Cardiac septum (tissue), 1 donor: ENCODE measurements around the gene TSPAN31. TPM values are rescaled to one million over a fixed set of nuclear protein-coding genes. Genes with fewer than 3 reads are reported as not detected.

Experiments used
- DNase-seq: peaks from one replicate; pipeline ENCODE4 v3.0.0-alpha.2; 2020; ENCODE audit warnings: low spot score
- intact Hi-C: fragments of 100-400 bp; cut with DNase I; formaldehyde crosslinking; loops from one replicate; pipeline ENCODE4 v1.14.0; 2022
- total RNA-seq: library from RNA; stranded (reverse); fragmentation: NEBNext Ultra II Directional; extraction: Animal tissue kit (Norgen Biotek cat#: 25700); gene quantifications from one replicate; pipeline ENCODE4 v1.2.1, GENCODE V29; 2021
- donor health status: DM: no; HTN: no; CAD: no.

TSPAN31 gene
- total RNA-seq, 1 donor from 2014 or later: 25.1 TPM

DNA sequence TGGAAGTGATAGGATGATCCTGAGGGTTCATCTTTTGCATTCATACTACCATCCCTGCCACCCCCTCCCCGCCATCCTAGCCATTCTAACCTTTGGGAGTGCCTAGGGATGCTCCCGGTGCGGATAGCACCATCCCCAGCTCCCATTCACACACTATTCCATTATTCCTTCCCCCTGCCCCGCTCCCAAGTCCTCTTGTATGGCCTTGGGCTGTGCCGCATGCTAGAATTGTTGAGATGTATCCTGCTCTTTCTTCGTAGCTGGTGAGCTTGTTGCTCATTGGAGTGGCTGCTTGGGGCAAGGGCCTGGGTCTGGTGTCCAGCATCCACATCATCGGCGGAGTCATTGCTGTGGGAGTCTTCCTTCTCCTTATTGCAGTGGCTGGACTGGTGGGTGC lies 644 bp downstream of the TSPAN31 start:
- intact Hi-C loops: no loop called here
- DNase-seq: no peak

DNA sequence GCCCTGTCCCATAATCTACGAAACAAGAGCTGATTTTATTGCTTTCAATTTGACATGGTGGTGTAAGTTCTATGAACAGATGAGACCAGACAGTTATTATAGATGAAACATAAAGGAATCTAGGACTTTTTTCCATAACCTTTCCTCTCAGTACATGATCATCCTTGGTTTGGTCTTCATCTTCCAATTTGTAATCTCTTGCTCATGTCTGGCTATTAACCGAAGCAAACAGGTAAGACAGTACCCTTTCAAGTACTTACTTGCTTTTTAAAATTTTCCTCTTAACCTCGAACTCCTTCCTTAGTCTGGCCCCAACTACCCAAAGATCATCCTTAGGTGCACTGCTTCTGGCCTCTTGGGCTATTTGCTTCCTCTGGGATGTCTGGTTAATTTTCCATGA lies 1.2 kb downstream of the TSPAN31 start:
- DNase-seq: no peak
- intact Hi-C loops: no loop called here

DNA sequence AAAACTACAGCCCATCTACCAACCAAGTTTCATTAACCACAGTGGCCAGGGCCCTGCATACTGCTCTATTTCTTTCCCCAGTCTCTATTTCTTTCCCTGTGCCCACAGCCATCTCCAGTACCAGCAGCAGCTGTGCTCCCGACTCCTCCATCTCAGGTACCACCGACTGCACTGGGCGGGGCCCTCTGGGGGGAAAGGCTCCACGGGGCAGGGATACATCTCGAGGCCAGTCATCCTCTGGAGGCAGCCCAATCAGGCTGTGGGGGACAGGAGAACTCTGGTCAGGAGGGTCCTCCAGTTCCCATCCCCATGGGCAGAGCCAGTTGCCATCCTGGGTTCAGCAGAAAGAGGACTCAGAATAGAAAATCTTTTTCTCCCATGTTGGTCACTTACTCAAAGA lies 4.2 kb downstream of the TSPAN31 start:
- DNase-seq: no peak
- intact Hi-C loops: no loop called here

DNA sequence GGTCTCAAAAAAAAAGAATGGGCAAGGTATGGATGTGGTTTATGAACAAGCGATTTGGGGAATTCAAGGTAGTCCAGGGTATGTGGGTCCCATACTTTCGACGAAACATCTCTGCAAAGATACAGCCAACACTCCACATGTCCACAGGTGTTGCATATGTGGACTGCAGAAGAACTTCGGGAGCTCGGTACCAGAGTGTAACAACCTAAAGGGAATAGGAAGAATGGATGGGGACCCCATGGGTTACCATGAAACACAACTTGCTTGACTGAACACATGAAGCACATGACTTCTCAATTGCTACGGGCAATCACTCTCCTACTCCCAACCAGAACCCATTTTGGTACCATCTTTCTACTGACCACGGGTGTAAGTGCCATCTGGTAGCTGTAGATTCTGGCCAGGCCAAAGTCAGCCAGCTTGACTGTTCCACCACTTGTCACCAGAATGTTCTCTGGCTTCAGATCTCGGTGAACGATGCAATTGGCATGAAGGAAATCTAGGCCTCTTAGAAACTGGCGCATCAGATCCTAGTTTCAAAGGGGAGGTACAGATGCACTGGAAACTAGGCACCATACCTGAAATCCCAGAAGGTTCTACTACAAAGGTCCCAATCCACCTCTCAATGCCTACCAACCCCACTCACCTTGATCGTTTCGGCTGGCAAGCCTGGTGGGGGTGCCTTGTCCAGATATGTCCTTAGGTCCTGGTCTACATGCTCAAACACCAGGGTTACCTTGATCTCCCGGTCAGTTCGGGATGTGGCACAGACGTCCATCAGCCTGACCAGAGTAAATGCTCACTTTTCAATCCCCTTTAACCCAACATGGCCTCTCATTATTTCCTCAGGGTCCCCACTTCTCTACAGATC lies 6.0 kb downstream of the TSPAN31 start:
- no peak for DNase-seq
- intact Hi-C loops: no loop called here

DNA sequence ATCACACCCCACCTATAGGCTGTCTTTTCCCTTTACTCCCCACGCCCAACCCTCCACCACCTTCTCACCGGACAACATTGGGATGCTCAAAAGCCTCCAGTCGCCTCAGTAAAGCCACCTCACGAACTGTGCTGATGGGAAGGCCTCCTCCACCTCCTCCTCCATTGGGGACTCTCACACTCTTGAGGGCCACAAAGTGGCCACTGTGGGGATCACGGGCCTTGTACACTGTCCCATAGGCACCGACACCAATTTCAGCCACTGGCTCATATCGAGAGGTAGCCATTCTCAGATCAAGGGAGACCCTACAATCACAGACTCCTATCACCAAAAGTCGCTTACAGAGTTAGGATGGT lies 6.6 kb downstream of the TSPAN31 start:
- no peak for DNase-seq
- intact Hi-C loops: no loop called here

DNA sequence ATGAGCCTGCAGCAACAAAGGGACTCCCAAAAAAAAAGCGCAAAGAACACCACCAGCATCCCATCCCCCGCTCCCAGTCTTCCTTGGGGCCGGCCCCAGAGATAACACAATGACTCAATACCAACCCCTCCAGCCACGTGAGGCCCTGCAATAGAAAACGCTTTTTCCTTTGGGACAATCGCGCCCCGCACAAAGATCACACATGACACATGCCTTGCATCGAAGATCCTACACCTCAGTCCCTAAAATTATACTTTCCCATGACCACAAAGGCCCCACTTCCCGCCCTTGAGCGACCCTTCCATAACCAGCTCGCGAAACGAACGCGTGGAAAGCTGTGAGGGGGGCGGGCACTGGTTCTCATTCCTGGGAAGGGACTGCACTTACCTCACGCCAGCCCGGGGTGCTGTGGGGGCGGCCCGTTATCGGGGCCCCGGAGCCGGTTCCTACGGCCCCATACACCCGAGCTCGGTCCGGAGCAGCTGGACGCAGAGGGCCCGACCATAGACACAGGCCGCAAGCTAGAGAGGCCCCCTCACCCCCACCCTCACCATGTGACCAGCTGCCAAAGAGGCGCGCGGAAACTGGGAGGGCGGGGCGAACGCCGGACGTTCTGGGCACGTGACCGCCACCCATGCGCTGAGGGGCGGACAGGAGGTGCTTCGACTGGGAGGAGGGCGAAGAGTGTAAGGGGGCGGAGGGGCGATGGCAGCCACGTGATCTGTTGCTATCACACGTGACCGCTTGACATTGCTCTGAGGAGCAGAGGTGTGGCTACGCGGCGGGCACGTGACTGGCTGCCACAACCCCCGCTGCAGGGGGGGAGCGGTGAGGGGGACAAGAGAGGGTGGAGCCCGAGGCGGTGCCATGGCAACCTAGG lies 7.2 kb downstream of the TSPAN31 start, which contains the start of gene CDK4:
CDK4 (minus strand) TSS at position 523 of the 880 bp plus-strand sequence. CDS start 593 bp downstream, outside the sequence.
- peak; percentile 99 for DNase-seq
- intact Hi-C loops: loop anchor here (2.0 kb wide), 1 partner anchor 19 kb away; no protein-coding TSS in a partner anchor

DNA sequence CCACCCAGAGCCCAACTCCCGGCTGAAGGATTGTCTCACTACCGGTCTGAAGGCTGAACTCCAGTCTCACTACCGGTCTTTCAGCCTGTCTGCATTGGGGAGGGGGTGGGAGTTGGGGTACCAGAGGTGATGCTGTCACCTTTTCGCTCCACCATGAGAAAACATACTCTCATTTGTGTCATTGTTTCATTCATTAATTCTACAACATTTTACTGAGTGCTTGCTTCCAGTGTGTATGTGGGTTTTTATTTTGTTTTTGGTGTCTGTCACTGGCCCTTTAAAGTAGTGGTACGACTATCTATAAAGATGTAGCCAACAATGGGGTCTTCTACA lies 7.8 kb downstream of the TSPAN31 start:
- intact Hi-C loops: loop anchor here (2.0 kb wide), 1 partner anchor 18 kb away; no protein-coding TSS in a partner anchor
- no peak for DNase-seq

DNA sequence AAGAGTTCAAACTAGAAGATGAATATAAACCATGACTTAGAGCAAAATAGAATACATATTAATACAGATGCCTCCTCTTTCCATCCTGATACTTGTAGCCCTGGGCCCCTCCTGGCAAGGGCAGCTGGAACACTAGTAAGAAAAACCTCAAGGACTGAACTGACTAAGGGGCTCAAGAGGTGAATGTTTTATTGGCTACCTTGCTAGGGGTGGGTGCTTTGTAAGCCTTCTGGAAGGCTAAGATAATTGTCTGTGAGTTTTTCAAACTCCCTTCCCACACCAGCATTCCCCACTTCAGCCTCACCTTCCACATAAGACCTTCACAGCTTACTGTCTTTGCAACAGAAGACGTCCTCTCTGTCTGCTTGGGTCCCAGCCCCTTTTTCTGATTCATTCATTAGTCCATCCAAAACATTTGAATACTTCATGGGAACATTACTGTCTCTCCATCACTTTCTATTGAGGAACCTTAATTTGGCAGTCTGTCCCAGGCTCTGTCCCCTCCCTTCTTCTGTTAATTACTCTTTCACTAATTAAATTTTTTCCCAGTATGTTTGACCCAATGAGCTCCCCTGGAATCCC lies 9.0 kb downstream of the TSPAN31 start:
- intact Hi-C loops: loop anchor here (2.0 kb wide), 1 partner anchor 17 kb away; no protein-coding TSS in a partner anchor
- no peak for DNase-seq

DNA sequence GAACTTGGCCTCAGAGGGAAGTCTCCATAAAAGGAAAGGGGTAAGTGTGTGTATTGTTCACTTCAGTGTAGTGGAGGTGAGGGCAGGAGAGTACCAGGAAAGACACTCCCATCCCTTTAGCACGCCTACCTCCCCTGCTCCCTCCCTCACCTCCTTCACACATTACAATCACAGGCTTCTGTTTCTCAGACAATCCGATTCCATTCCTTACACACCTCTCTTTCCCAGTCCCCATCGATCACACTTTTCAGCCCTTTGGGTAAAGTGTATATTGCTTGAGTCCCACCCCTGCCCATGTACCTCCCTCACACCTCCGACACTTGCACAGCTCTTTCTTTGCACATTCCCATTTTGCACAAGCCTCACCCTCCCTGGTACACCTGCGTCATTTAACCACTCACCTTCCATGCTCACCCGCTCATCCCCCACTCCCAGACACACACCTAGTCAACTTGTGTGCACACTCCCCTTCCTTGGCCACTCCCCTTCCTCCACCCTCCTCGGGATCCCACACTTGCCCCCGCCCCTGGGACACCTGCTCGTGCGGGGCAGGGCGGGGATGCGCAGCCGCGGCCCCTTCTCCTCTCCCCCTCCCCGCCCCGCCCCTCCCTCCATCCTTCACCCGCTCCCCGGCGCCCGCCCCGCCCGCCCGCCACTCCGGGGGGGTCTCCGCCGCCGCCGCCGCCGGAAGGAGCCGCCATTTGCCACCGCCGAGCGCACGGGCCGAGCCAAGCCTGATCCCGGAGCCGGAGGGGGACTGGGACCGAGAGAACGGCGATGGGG lies 9.8 kb downstream of the TSPAN31 start, which contains the start of gene MARCHF9:
MARCHF9 (plus strand) TSS at position 693 of the 783 bp plus-strand sequence. CDS start 426 bp downstream, outside the sequence.
- DNase-seq: peak; percentile 72
- intact Hi-C loops: no loop called here

DNA sequence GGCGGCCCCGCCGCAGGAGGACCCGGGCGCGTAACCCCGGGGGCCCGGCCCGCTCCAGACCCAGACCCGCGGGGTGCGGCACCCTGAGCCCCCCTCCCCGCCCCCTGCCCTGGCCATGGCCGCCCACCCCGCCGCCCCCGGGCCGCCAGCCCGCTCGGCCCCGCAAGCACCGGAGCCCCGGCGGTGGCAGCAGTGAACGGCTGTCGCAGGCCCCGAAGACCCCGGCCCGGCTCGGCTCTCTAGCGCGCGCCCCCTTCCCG lies 10.3 kb downstream of the TSPAN31 start:
- no peak for DNase-seq
- intact Hi-C loops: no loop called here

DNA sequence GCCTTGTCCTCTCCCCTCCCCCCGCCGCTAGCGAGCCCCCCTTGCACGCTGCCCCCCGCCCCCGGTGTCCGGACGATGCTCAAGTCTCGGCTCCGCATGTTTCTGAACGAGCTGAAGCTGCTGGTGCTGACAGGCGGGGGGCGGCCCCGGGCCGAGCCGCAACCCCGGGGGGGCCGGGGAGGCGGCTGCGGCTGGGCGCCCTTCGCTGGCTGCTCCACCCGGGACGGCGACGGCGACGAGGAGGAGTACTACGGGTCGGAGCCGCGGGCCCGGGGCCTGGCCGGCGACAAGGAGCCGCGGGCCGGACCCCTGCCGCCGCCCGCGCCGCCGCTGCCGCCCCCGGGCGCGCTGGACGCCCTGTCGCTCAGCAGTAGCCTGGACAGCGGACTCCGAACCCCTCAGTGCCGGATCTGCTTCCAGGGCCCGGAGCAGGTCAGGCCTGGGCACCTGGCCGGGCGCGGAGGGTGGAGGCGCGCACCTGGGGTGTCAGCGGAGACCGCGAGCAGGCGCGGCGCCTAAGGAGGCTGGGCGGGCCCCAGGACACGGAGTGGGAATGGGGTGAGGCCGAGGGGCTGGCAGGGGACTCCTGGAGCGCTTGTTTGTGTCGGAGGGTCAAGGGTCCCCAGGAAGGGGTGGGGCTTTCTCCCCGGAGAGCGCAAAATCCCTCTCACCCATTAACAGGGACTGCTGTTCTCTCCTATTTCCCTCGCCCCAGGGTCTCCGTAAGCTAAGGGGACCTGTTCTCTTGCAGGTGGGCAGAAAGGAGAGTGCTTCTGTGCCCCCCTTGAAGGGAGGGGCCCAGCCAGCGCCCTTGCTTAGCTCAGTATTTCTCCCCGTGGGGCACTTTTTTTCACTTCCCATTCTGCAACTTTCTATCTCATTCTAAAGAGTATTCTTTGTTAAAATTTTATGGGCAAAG lies 10.9 kb downstream of the TSPAN31 start:
- intact Hi-C loops: no loop called here
- DNase-seq: peak; percentile 76

DNA sequence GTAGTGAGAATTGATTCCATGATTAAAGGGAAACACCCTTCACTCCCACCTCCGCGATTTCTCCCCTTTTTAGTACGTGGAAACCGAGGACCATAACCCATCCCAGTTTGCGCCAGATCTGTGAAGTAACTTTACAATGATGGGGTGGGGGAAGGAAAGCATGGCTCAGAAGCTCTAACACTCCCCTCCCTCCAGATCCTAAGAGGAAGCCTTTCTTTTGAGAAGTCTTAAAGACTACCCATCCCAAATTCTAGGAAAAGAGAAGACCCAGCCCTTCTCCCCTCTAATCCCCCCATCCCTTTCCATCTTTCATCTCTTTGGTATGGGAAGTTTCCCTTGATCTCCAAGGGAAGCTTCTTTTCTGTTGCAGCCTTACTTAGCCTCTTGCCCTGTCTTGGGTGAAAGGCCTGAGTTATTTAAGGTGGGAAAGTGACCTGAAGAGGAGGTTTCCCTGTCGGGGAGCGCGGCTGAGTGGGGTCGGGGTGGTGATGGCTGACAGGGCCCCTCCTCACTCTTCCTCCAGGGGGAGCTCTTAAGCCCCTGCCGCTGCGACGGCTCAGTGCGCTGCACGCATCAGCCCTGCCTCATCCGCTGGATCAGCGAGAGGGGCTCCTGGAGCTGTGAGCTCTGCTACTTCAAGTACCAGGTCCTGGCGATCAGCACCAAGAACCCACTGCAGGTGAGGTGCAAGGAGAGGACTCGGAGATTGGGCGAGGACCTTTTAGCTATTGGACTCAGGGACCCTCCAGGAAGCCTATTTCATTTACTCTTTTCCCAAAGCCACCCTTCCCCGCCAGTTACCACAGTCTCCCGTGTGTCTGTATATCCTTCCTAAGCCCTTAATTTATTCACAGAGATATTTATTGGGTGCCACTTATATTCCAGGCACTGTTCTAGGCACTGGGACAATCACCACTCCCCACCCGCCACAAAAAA lies 11.8 kb downstream of the TSPAN31 start:
- intact Hi-C loops: no loop called here
- no peak for DNase-seq

DNA sequence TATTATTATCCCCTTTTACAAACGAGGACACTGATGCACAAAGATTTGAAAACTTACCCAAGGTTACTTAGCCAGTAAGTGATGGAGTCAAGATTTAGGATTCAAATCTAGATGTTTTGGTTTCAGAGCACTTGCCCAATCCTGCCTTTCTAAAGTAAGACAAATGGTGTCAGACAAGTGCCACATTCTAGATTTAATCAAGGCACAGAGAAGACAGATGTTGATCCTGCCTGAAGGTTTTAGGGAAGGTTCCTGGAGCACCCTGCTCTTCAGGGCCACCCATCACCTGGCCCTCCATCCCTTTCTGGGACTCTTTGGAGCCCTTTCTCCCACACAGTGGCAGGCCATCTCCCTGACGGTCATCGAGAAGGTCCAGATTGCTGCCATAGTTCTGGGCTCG lies 12.9 kb downstream of the TSPAN31 start:
- DNase-seq: no peak
- intact Hi-C loops: no loop called here

DNA sequence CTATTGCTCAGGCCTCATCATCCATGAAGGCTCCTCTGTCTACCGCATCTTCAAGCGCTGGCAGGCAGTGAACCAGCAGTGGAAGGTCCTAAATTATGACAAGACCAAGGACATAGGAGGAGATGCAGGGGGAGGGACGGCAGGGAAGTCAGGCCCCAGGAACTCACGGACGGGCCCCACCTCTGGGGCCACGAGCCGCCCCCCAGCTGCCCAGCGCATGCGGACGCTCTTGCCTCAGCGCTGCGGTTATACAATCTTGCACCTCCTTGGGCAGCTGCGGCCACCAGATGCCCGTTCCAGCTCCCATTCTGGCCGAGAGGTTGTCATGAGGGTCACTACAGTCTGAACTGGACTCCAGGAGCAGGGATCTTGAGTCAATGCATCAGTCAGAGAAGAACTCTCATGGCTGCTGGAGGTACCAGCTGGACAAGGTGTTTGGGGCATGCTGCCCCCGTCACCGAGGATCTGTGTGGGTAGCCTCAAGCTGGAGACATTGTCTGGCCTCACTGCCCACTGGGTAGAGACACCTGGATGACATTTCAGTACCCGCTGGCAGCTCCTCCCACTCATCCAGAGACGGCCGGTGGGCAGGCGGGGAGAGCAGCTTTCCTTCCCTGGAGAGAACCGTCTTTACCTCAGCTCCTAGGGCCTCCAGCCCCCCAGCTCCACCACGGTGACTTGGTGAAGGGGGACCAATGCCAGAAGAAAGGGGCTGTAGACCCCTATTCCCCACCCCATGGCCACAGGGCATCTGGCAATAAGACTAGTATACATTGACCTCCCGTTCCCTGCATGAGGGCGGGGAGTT lies 13.9 kb downstream of the TSPAN31 start:
- DNase-seq: no peak
- intact Hi-C loops: no loop called here

DNA sequence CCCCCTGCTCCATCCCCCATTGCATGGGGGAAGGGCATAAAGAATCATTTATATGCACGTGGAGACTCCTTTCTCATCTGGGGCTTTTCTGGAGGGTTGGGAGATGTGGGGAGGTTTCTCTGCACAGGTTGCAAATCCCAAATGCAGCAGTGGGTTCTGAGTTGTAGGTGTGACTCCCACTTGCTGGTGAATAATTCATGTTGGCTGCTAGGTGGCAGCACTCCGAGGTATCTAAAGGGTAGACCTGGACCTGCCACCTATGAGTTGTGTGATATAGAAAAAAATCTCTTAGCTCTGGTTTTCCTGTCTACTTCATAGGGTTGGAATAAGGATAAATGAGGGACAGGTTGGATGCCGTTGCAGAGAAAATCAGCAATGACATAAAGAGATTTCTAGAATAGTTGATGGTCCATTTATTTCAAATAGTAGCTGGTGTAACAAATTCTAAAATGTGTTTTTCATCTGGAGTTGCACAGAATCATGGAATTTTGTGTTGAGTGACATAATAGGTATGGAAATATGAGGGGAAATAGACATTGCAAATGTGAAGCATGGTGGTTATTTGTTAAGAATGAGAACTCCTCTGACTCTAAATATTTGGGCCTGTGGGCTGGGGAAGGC lies 14.6 kb downstream of the TSPAN31 start:
- DNase-seq: no peak
- intact Hi-C loops: no loop called here

DNA sequence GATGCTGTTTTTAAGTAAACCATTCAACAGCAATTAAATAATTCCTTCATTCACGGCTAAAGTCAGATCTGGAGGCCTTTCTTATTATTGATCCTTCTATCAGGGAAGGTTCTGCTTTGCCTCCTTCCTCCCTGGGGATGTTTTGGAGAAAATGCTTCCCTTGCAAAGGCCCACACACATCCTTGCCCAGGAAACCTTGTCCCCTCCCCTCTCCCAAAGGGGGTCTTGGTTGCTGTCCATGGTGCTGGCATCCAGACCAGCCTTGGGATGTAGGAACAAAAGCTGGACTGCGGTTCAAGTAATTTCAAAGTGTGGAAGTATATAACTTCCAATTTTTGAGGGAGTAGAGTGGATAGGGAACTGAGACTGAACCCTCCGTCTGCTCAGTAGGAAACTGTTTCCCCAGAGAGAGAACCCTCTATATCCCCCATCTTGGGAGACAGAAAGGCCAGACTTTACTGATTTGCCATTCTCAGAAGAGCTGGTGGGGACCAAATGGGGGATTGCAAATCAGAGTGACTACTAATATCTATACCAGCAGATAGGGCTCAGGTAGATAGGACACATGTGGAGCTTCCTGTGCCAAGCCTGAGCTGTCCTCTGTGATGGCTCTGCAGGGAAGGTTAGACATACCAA lies 15.6 kb downstream of the TSPAN31 start:
- intact Hi-C loops: no loop called here
- no peak for DNase-seq
